Activated CD4-positive, alpha-beta memory T cell treated with anti-CD3 and anti-CD28 coated beads for 36 hours (primary cell): Measurements from ENCODE around the gene EIF3B. TPM values are rescaled to one million over a fixed set of nuclear protein-coding genes. Genes with fewer than 3 reads are reported as not detected.
"Not testable (repeated sequence)": the region's sequence is repeated elsewhere in the genome, so short reads cannot be mapped to it uniquely, and the experiment has no call there.

ENCODE experiments used
- CTCF ChIA-PET: fragments of 350-600 bp; sonication (Branson Sonifier 250); formaldehyde crosslinking; loops from one replicate; lab custom pipeline; 2021; ENCODE audit warnings: antibody characterized with exemption, inconsistent platforms; lab: Charles Lee
- POLR2A ChIA-PET: fragments of 350-600 bp; sonication (Branson Sonifier 250); formaldehyde crosslinking; loops from one replicate; lab custom pipeline; 2021; ENCODE audit warnings: antibody characterized with exemption; lab: Charles Lee
- DNase-seq: peaks from one replicate; pipeline ENCODE4 v3.0.0-alpha.2; 2020
- H3K27ac Mint-ChIP-seq: one replicate; pipeline ENCODE4 v1.8.0; 2021; ENCODE audit warnings: mixed read lengths
- H3K27me3 Mint-ChIP-seq: one replicate; pipeline ENCODE4 v1.8.0; 2021; ENCODE audit warnings: mixed read lengths
- H3K36me3 Mint-ChIP-seq: one replicate; pipeline ENCODE4 v1.8.0; 2021; ENCODE audit warnings: mixed read lengths
- H3K4me1 Mint-ChIP-seq: one replicate; pipeline ENCODE4 v1.8.0; 2021; ENCODE audit warnings: low read depth, mixed read lengths
- H3K4me3 Mint-ChIP-seq: one replicate; pipeline ENCODE4 v1.8.0; 2021; ENCODE audit warnings: mild to moderate bottlenecking, mixed read lengths
- H3K9me3 Mint-ChIP-seq: one replicate; pipeline ENCODE4 v1.8.0; 2021; ENCODE audit warnings: mixed read lengths
- intact Hi-C: fragments of 100-400 bp; cut with micrococcal nuclease; formaldehyde crosslinking; loops from one replicate; pipeline ENCODE4 v1.15.1; 2023
- total RNA-seq, 2 experiments: library from RNA; stranded (reverse); gene quantifications; one replicate each; pipeline ENCODE4 v1.2.3, GENCODE V29; 2021

Gene EIF3B
- total RNA-seq, 2 experiments from 2014 or later = 179 to 182 TPM

DNA sequence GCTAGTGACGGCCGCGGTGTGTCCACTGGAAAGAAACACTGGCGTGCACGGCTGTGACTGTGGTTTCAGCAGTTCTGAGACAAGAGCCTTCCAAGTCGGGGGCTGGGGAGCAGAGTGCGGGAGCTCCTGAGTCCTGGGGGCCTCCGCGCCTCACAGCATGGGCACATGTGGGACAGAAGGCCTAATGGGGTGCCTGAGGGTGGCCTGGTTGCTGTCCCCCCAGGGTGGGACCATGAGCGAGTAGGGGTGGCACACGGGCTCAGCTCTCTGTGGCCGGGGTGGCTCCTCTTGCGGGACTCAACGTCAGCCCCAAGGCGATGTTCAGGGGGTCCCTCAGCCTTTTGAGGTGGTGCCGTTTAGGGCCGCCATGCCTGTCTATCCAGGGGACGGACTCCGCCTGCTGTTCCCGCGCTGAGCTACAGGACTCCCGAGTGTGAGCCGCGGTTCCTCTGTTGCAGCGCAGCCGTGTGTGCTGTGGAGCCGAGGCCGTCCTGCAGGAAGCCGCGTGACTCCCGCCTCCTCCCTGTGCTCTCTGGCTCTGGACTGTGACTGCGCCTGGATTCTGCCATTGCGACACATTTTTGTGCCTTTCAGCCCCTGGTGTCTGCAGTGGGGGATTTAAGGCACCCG is 25.3 kb downstream of the EIF3B start:
- CTCF ChIA-PET = no interaction called here
- Mint-ChIP-seq H3K27ac (no peak overlapping the region), H3K4me3 (no peak overlapping the region)

DNA sequence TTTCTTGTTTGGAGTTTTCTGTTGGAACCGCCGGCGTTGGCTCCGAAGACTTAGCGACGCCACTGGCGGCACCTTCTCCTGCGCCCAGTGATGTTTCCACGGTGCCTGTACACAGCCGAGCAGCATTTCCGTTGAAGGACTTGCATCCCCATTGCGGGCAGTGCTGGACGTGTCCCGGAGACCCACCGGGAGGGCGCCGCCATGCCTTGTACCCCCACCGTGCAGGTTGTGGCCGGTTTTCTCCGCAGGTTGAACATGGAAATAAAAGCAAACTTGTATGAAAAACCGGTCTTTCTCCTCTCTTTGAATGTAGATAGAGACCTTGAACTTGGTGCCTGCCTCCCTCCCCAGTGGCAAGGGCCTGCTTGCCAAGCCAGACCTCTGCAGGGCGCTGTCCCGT is 25.8 kb downstream of the EIF3B start:
- no peak overlapping the region for H3K27ac Mint-ChIP-seq
- no peaks in the 10 kb centered on the region for H3K4me1 Mint-ChIP-seq
- peaks cover 51% of the 10 kb centered on the region for H3K36me3 Mint-ChIP-seq
- no peak overlapping the region for H3K4me3 Mint-ChIP-seq
- CTCF ChIA-PET = no interaction called here
- DNase-seq = no peak
- POLR2A ChIA-PET = no interaction called here
- intact Hi-C loops = no loop called here
- H3K9me3 Mint-ChIP-seq = no peaks in the 10 kb centered on the region
- no peaks in the 10 kb centered on the region for H3K27me3 Mint-ChIP-seq

More for the DNA sequence above, 25.3 kb downstream of the EIF3B start:
- H3K27me3 Mint-ChIP-seq = no peaks in the 10 kb centered on the region
- H3K4me1 Mint-ChIP-seq = no peaks in the 10 kb centered on the region
- DNase-seq = no peak
- intact Hi-C loops = no loop called here
- H3K9me3 Mint-ChIP-seq = no peaks in the 10 kb centered on the region
- POLR2A ChIA-PET = no interaction called here
- H3K36me3 Mint-ChIP-seq = peaks cover 57% of the 10 kb centered on the region

DNA sequence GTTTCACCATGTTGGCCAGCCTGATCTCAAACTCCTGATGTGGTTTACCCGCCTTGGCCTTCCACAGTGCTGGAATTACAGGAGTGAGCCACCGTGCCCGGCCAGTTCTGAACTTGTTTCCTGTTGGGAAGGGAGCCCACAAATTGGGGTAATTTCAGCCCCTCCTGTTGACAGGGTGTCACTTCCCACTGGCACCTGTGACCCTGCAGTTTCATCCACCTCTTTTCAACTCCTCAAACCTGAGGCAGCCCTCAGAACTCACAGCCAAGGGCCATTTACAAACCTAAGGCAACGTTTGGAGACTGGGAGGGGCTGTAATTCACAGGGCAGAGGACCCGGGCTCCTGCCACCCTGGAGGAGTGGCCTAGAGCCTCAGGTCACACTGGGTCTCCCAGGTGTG is 26.6 kb downstream of the EIF3B start:
- H3K9me3 Mint-ChIP-seq = no peaks in the 10 kb centered on the region
- CTCF ChIA-PET = no interaction called here
- DNase-seq = no peak
- intact Hi-C loops = no loop called here
- POLR2A ChIA-PET = no interaction called here
- H3K4me1 Mint-ChIP-seq = no peaks in the 10 kb centered on the region
- H3K27ac Mint-ChIP-seq = no peak overlapping the region
- peaks cover 44% of the 10 kb centered on the region for H3K36me3 Mint-ChIP-seq
- H3K27me3 Mint-ChIP-seq = no peaks in the 10 kb centered on the region
- H3K4me3 Mint-ChIP-seq = no peak overlapping the region

DNA sequence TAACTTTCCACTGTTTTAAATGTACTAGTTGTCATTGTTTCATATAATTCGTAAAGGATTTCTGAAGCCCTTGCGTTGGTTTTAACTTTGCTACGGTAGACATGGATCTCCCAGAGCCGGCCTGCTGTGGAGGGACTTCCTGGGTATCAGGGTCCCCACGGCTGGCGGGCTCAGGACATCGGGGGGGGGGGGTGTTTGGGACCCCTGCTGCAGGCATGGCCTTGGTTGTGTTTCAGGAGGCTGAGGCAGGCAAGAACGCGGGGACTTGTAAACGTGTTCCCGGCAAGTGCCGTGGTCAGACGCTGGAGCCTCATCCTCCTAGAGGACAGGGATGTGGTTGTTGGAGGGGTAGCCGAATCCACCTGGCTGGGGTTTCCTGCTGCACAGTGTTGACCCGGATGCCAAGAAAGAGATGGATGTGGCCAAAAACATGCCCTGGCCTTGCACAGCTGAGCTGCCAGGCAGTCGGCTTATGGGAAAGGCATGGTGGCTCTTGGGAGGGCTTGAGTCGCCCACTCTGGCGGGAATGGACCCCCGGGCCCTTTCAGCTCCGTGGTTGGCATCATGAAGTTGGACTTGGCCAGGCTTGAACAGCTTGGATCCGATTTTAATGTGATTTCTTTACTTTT is 27.4 kb downstream of the EIF3B start:
- Mint-ChIP-seq H3K36me3 (peaks cover 39% of the 10 kb centered on the region), H3K4me1 (no peaks in the 10 kb centered on the region), H3K9me3 (no peaks in the 10 kb centered on the region), H3K4me3 (no peak overlapping the region), H3K27ac (no peak overlapping the region), H3K27me3 (no peaks in the 10 kb centered on the region)
- DNase-seq = no peak
- POLR2A ChIA-PET = no interaction called here
- intact Hi-C loops = no loop called here
- CTCF ChIA-PET = no interaction called here

DNA sequence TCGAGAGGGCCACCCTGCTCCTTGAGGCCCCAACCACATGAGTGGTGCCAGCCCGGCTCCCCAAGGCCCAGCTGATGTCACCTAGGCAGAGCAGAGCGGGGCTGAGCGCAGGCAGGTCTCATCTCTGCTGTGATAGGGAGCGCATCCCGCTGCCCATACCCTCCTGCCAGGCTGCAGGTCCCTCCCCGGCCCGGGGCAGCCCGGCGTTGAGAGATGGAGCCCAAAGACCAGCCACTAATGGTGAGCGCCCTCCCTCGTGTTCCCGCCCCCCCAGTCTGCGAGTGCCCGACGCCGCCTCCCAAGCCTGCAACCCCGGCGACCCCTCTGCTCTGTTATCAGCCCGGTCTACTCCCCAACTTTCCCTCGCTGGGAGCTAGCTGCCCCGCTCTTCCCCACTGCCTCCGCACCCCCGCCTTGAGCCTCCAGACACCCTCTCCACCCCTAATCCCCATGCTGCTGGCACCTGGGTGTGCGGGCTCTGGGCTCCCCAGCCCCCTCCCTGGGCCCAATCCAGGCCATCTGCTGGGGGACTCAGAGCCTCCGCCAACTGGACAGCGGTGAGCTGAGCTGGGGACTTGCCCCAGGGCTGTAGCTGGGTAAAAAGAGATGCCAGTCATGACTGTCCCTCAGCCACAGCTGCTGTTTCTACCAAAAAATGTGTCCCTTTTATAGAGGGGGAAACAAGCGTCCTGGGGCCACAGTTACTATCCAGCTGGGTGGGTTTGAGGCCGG is 29.1 kb downstream of the EIF3B start:
- H3K27ac Mint-ChIP-seq = no peak overlapping the region
- intact Hi-C loops = loop anchor here (2.0 kb wide), 1 partner anchor 47 kb away; no protein-coding TSS in a partner anchor
- ChIA-PET CTCF (interaction anchor here (1.0 to 2.4 kb wide), 4 partner anchors 48 to 128 kb away, joined by 3 to 13 read pairs (median 5); no protein-coding TSS in a partner anchor), POLR2A (interaction anchor here (0.7 kb wide), 1 partner anchor 916 kb away, joined by 5 read pairs; no protein-coding TSS in a partner anchor)
- no peaks in the 10 kb centered on the region for H3K27me3 Mint-ChIP-seq
- no peaks in the 10 kb centered on the region for H3K9me3 Mint-ChIP-seq
- H3K4me1 Mint-ChIP-seq = no peaks in the 10 kb centered on the region
- H3K36me3 Mint-ChIP-seq = peaks cover 28% of the 10 kb centered on the region
- no peak overlapping the region for H3K4me3 Mint-ChIP-seq
- no peak for DNase-seq

DNA sequence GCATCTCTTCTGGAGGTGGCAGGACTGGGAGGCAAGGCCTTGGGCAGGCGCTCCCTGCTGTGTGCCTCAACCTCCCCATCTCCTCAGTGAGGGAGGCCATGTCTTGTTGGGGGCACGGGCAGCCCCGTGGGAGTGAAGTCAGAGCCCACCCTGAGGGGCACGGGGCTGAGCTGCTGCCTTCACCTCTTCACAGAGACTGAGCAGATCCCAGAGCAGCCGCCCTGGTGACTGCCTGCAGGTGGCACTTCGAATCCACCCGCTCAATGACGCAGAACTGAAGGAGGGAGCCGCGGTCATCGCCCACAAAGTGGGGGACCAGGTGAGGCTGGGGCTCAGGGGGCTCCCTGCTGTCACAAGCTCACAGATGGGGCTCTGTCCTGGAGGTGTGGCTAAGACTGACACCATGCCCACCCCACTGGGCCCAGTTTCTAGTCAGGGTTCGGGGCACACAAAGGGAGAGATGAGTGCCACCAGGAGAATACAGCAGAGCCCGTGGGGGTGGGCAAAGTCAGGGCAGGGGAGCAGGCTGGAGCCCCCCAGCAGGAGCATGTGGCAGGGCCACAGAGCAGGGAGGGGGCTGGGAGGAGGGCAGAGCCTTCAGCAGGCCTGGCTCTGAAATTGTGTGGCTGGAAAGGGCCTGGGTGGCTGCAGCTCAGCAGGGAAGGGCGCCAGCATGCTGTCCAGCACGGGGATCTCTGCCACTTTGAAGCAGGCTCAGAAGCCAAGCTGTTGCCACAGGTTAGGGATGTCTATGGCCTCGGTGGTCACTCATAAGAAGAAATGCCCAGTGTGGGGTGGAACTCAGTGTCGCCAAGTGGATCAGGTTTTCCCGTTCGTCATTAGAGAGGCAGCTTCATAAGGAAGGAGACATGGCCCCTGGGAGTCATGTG is 30.0 kb downstream of the EIF3B start:
- H3K4me1 Mint-ChIP-seq = no peaks in the 10 kb centered on the region
- no peak overlapping the region for H3K27ac Mint-ChIP-seq
- peak; percentile 19 for DNase-seq
- peaks cover 21% of the 10 kb centered on the region for H3K36me3 Mint-ChIP-seq
- H3K9me3 Mint-ChIP-seq = no peaks in the 10 kb centered on the region
- H3K4me3 Mint-ChIP-seq = no peak overlapping the region
- POLR2A ChIA-PET = no interaction called here
- intact Hi-C loops = loop anchor here (2.0 kb wide), 1 partner anchor 46 kb away; no protein-coding TSS in a partner anchor
- H3K27me3 Mint-ChIP-seq = no peaks in the 10 kb centered on the region
- CTCF ChIA-PET = interaction anchor here (1.1 to 2.4 kb wide), 3 partner anchors 47 to 127 kb away, joined by 3 to 13 read pairs (median 7); no protein-coding TSS in a partner anchor

DNA sequence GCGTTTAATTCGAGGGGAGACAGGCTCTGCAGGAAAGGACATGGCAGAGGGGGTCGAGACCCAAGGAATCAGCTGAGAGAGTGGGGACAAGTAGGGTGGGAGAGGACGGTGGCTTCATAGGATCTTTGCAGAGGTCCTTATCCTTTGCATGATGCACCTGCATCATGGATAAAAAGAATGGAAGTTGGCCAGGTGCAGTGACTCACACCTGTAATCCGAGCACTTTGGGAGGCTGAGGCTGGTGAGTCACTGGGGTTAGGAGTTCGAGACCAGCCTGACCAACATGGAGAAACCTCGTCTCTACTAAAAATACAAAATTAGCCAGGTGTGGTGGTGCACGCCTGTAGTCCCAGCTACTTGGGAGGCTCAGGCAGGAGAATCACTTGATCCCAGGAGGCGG is 31.5 kb downstream of the EIF3B start:
- intact Hi-C loops, H3K36me3 Mint-ChIP-seq, H3K4me3 Mint-ChIP-seq, H3K27ac Mint-ChIP-seq, H3K27me3 Mint-ChIP-seq, H3K4me1 Mint-ChIP-seq, DNase-seq, H3K9me3 Mint-ChIP-seq, POLR2A ChIA-PET: not testable (repeated sequence)
- CTCF ChIA-PET = interaction anchor here (2.4 kb wide), 1 partner anchor 46 kb away, joined by 13 read pairs; no protein-coding TSS in a partner anchor

DNA sequence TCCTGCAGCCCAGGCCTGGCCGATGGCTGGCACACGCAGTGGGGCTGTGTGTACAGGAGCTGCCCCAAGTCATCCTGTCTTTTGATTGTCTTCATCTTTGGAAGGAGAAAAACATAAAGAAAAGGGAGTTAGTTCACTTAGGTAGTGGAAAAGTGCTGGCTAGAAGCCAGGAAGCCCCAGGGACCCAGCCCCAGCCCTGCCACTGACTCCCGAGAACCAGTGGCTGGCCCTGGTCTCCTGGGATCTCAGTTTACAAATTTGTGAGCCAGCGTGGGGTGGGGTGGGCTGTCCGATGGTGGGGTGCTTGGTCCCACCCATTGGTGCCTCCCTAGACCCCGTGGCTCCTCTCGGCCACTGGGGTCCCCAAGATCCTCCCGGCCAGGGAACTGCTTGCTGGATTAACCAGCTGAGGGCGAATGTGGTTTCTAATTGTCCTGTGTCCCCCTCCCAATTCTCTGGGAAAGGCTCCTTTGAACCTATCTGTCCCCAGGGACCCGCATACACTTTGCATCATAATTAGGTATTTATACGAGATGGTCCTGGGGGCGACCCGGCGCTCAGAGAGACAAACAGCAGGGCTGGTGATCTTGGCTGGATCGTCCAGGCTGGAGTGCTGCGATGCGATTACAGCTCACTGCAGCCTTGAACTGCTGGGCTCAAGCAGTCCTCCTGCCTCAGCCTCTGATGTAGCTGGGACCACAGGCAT is 32.5 kb downstream of the EIF3B start:
- Mint-ChIP-seq H3K27me3 (no peaks in the 10 kb centered on the region), H3K4me3 (no peak overlapping the region), H3K36me3 (peaks cover 3% of the 10 kb centered on the region), H3K4me1 (no peaks in the 10 kb centered on the region), H3K27ac (no peak overlapping the region), H3K9me3 (no peaks in the 10 kb centered on the region)
- ChIA-PET POLR2A (no interaction called here), CTCF (no interaction called here)
- intact Hi-C loops = no loop called here
- DNase-seq = no peak

DNA sequence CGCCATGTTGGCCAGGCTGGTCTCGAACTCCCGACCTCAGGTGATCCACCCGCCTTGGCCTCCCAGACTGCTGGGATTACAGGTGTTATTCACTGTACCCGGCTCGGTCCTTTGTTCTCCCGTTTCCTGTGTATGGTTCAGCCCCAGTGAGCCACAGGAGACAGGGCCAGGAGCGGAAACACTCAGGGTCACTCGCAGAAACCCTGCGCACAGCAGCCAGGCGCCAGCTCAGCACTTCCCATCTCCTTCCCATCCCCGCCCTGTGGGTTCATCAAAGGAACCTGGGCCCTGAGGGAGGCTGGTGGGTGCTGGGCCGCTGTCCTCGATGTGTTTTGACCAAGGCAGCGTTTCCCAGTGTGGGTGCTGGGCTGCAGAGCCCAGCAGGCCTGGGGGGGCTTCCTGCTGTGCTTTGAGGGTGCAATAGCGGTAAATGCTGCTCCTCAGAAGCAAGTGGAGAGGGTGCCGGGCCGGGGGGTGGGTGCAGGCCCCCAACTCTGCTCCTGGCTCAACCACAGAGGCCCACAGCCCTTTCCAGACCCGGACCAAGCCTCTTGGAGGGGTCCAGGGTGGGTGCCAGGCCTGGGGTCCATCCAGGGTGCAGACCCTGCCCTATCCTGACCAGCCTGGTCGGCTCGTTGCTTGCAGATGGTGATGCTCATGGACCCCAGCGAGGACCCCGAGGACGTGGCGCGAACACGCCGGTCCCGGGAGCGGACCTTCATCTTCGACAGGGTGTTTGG is 33.4 kb downstream of the EIF3B start:
- H3K4me3 Mint-ChIP-seq = no peak overlapping the region
- POLR2A ChIA-PET = no interaction called here
- peaks cover 3% of the 10 kb centered on the region for H3K36me3 Mint-ChIP-seq
- H3K27me3 Mint-ChIP-seq = no peaks in the 10 kb centered on the region
- DNase-seq = no peak
- intact Hi-C loops = no loop called here
- no peaks in the 10 kb centered on the region for H3K4me1 Mint-ChIP-seq
- no peak overlapping the region for H3K27ac Mint-ChIP-seq
- CTCF ChIA-PET = no interaction called here
- no peaks in the 10 kb centered on the region for H3K9me3 Mint-ChIP-seq

DNA sequence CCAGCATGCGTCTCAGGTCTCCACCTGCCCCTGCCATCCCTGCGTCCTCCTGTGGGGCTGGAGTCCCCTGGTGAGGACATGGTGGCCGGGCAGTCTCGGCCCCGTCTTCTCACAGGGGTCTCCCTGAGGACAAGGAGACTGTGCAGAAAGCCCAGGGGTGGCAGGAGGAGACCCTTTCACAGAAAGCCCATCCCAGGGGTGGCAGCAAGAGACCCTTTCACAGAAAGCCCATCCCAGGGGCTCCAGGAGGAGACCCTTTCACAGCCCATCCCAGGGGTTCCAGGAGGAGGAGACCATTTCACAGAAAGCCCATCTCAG is 34.0 kb downstream of the EIF3B start:
- H3K4me3 Mint-ChIP-seq = no peak overlapping the region
- H3K27me3 Mint-ChIP-seq = no peaks in the 10 kb centered on the region
- DNase-seq = no peak
- no peaks in the 10 kb centered on the region for H3K9me3 Mint-ChIP-seq
- peaks cover 3% of the 10 kb centered on the region for H3K36me3 Mint-ChIP-seq
- no peaks in the 10 kb centered on the region for H3K4me1 Mint-ChIP-seq
- POLR2A ChIA-PET = no interaction called here
- CTCF ChIA-PET = no interaction called here
- intact Hi-C loops = no loop called here
- no peak overlapping the region for H3K27ac Mint-ChIP-seq
